GM21526 (cell line): ENCODE measurements around the gene PLEK.
A peak's percentile ranks its signal among the peaks of the same experiment; 100 is the strongest.
"Not testable (repeated sequence)": the region's sequence is repeated elsewhere in the genome, so short reads cannot be mapped to it uniquely, and the experiment has no call there.

ENCODE experiments used
- ATAC-seq: cut with Tn5 transposase; IDR thresholded peaks from one replicate; pipeline ENCODE4 v1.9.1; 2021; ENCODE audit warnings: moderate library complexity; ENCODE audit not compliant: unreplicated experiment, low FRiP score

The PLEK gene

DNA sequence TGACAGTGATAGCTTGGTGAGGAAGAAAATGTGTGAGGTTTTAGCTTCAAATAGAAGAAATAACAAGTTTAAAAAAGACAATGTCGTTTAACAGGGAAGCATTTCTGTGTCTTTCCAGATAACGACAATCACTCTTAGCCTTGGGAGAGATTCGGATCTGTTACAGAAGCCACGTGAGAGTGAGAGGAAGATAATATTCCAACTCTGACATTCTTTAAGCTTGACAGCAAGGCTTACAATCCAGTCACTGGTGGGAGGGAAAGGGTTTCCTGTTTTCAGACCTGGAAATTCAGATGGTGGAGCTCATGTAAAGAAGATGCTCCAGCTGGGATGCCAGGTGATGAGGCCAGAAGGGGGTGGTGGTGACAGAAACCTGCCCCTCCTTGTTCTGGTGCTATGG is 71.2 kb downstream of the PLEK start:
- no peak for ATAC-seq

GRCh38 chr2:68438455-68439303 is 73.6 kb downstream of the PLEK start:
- ATAC-seq, result no peak

DNA sequence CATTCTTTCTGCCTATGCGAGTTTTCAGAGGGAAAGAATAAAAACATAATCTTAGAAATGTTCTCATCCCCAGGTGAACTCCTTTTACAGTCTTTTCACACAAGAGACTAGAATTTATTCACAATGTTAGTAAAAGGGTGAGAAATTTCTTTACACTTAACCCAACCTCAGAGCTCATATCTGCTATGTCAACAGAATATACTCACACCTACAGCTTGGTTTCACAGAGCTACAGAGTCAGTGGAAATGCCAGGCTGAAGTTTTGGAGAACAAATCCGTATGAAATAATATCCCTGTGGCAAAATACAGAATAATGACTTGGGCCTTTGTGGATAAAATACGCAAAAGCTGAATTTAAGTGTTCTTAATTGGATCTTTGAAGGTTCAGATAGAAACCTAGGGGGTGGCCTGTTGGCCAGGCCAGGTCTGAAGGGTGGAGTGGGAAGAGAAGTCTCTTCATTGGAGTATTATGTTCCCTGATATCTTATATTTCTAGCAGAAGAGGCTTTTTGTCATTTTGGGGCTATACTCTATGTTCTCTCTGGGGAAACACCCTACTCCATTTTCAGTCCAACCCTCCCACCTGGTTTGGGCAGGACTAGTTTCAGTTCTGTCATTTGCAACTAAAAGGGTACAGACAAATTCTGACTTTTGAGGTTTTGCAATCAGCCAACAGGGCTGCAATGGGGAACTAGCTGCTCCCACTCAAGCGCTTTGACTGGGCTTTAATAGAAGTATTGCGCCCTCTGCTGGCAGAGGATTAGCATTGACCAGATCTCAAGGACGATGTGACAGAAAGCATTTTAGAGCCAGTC is 76.3 kb downstream of the PLEK start:
- ATAC-seq, result peak; percentile 94

GRCh38 chr2:68441994-68442322 is 76.9 kb downstream of the PLEK start:
- ATAC-seq, result no peak

DNA sequence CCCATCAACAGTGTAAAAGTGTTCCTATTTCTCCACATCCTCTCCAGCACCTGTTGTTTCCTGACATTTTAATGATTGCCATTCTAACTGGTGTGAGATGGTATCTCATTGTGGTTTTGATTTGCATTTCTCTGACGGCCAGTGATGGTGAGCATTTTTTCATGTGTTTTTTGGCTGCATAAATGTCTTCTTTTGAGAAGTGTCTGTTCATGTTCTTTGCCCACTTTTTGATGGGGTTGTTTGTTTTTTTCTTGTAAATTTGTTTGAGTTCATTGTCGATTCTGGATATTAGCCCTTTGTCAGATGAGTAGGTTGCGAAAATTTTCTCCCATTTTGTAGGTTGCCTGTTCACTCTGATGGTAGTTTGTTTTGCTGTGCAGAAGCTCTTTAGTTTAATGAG is 81.3 kb downstream of the PLEK start:
- ATAC-seq, result not testable (repeated sequence)
